Measurements from ENCODE around the gene CYB5R4. TPM values are rescaled to one million over a fixed set of nuclear protein-coding genes. Genes with fewer than 3 reads are reported as not detected.

The CYB5R4 gene
- total RNA-seq, 1 donor from 2014 or later, result 8.6 TPM

GRCh38 chr6:83962582-83962981 lies 103.1 kb downstream of the CYB5R4 start:
- Mint-ChIP-seq H3K9me3 (peaks cover 26% of the 10 kb centered on the region), H3K4me3 (no peak overlapping the region), H3K27me3 (ENCODE audit: low read depth) (no peaks in the 10 kb centered on the region), H3K27ac (no peak overlapping the region), H3K4me1 (peaks cover 5% of the 10 kb centered on the region), H3K36me3 (peaks cover 41% of the 10 kb centered on the region)
- TF ChIP-seq, protein P1, sequence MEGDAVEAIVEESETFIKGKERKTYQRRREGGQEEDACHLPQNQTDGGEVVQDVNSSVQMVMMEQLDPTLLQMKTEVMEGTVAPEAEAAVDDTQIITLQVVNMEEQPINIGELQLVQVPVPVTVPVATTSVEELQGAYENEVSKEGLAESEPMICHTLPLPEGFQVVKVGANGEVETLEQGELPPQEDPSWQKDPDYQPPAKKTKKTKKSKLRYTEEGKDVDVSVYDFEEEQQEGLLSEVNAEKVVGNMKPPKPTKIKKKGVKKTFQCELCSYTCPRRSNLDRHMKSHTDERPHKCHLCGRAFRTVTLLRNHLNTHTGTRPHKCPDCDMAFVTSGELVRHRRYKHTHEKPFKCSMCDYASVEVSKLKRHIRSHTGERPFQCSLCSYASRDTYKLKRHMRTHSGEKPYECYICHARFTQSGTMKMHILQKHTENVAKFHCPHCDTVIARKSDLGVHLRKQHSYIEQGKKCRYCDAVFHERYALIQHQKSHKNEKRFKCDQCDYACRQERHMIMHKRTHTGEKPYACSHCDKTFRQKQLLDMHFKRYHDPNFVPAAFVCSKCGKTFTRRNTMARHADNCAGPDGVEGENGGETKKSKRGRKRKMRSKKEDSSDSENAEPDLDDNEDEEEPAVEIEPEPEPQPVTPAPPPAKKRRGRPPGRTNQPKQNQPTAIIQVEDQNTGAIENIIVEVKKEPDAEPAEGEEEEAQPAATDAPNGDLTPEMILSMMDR (IDR thresholded peaks at IDR 0.05; ENCODE audit: unreplicated experiment), result no peak
- DNase-seq (ENCODE audit: low spot score in 2 of 2, unreplicated experiment in 2 of 2), result no peak

DNA sequence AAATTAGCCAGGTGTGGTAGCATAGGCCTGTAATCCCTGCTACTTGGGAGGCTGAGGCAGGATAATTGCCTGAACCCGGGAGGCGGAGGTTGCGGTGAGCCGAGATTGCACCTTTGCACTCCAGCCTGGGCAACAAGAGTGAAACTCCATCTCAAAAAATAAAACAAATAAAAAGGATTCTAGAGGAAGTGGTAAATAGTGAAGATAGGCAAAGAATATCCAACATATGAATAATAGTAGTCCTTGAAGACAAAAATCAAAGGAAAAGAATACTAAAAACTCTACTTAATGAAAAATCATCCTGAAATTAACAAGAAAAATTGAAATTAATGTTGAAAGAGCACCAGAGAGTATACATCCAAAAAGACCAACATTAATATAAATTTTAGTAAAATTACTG lies 107.0 kb downstream of the CYB5R4 start:
- Mint-ChIP-seq H3K9me3 (peaks cover 58% of the 10 kb centered on the region), H3K27ac (no peak overlapping the region), H3K36me3 (peaks cover 43% of the 10 kb centered on the region), H3K4me3 (no peak overlapping the region), H3K27me3 (ENCODE audit: low read depth) (no peaks in the 10 kb centered on the region), H3K4me1 (no peaks in the 10 kb centered on the region)
- DNase-seq (ENCODE audit: low spot score in 2 of 2, unreplicated experiment in 2 of 2), result no peak
- TF ChIP-seq, protein P1 (IDR thresholded peaks at IDR 0.05; ENCODE audit: unreplicated experiment), result no peak

- H3K9me3 Mint-ChIP-seq, result peaks cover 60% of the 10 kb centered on the region
- no peak for DNase-seq (ENCODE audit: low spot score in 2 of 2, unreplicated experiment in 2 of 2)
- H3K27ac Mint-ChIP-seq, result no peak overlapping the region
Measured at GRCh38 chr6:83970582-83970981, 111.1 kb downstream of the CYB5R4 start.

GRCh38 chr6:83974409-83975050 lies 115.0 kb downstream of the CYB5R4 start:
- no peak overlapping the region for H3K27ac Mint-ChIP-seq
- H3K27me3 Mint-ChIP-seq (ENCODE audit: low read depth), result no peaks in the 10 kb centered on the region
- H3K4me3 Mint-ChIP-seq, result no peak overlapping the region
- peaks cover 17% of the 10 kb centered on the region for H3K4me1 Mint-ChIP-seq
- DNase-seq (ENCODE audit: low spot score in 2 of 2, unreplicated experiment in 2 of 2), result no peak
- H3K9me3 Mint-ChIP-seq, result peaks cover 27% of the 10 kb centered on the region
- TF ChIP-seq, protein P1 (IDR thresholded peaks at IDR 0.05; ENCODE audit: unreplicated experiment), result no peak
- peaks cover 2% of the 10 kb centered on the region for H3K36me3 Mint-ChIP-seq

More at GRCh38 chr6:83970582-83970981, 111.1 kb downstream of the CYB5R4 start:
- H3K27me3 Mint-ChIP-seq (ENCODE audit: low read depth), result no peaks in the 10 kb centered on the region
- H3K4me1 Mint-ChIP-seq, result peaks cover 8% of the 10 kb centered on the region
- H3K36me3 Mint-ChIP-seq, result peaks cover 14% of the 10 kb centered on the region
- no peak overlapping the region for H3K4me3 Mint-ChIP-seq
- TF ChIP-seq, protein P1 (IDR thresholded peaks at IDR 0.05; ENCODE audit: unreplicated experiment), result no peak

DNA sequence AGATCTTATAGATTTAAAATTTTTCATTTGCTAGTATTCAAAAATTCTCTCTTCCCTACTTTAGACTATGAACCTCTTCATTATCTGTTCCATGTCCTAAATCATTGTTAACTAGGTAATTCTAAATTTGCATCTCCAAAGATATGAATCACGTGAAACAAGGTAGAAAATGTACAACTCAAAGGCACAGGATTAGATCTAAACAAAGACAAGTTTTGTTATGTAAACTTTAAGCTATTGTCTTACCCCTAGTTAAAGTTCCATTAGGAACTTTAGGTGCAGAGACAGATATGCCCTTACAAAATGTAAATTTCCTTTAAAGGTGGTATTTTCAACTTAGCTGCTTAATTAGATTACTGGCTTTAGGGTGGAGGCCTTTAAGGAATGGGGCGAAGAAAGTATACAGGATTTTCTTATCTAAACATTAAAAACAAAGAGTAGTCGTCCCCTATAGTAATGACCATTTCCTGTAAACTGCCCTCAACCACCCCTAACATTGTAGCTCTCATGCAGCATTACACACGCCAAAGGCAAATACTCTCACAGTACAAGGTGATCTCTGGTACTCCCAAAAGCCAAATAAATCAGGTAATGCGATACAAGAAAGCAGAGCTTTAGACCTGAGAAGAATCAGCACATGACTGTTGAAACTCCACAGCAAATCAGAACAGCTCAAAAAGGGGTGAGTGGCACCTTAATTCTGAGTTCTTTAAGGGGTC lies 116.7 kb downstream of the CYB5R4 start:
- H3K27me3 Mint-ChIP-seq (ENCODE audit: low read depth), result no peaks in the 10 kb centered on the region
- H3K36me3 Mint-ChIP-seq, result peaks cover 2% of the 10 kb centered on the region
- no peak for DNase-seq (ENCODE audit: low spot score in 2 of 2, unreplicated experiment in 2 of 2)
- H3K4me3 Mint-ChIP-seq, result no peak overlapping the region
- H3K4me1 Mint-ChIP-seq, result peaks cover 17% of the 10 kb centered on the region
- H3K27ac Mint-ChIP-seq, result no peak overlapping the region
- TF ChIP-seq, protein P1 (IDR thresholded peaks at IDR 0.05; ENCODE audit: unreplicated experiment), result no peak
- peaks cover 21% of the 10 kb centered on the region for H3K9me3 Mint-ChIP-seq

Measured in mesothelial cell of epicardium (in vitro differentiated cells).